ENCODE data around the gene NMT1.
"Not testable (repeated sequence)": the region's sequence is repeated elsewhere in the genome, so short reads cannot be mapped to it uniquely, and the experiment has no call there.

Gene NMT1

GRCh38 chr17:45038728-45039634, 22.1 kb upstream of the NMT1 start:
- no peaks in the 10 kb centered on the region for H3K27me3 ChIP-seq (ENCODE audit: control insufficient read depth, insufficient read depth, low read length)
- H3K36me3 ChIP-seq (ENCODE audit: control insufficient read depth, insufficient read depth, low read length) = peaks cover 13% of the 10 kb centered on the region
- H3K9ac ChIP-seq (ENCODE audit: low read length) = no peak overlapping the region
- H3K9me3 ChIP-seq (ENCODE audit: control insufficient read depth, insufficient read depth, low read depth, low read length) = no peaks in the 10 kb centered on the region
- no peak overlapping the region for H3K27ac ChIP-seq (ENCODE audit: low read depth, low read length)
- peaks cover 26% of the 10 kb centered on the region for H3K4me1 ChIP-seq (ENCODE audit: control insufficient read depth, insufficient read depth, low read length)
- no peak overlapping the region for H3K4me3 ChIP-seq (ENCODE audit: low read depth, low read length)

DNA sequence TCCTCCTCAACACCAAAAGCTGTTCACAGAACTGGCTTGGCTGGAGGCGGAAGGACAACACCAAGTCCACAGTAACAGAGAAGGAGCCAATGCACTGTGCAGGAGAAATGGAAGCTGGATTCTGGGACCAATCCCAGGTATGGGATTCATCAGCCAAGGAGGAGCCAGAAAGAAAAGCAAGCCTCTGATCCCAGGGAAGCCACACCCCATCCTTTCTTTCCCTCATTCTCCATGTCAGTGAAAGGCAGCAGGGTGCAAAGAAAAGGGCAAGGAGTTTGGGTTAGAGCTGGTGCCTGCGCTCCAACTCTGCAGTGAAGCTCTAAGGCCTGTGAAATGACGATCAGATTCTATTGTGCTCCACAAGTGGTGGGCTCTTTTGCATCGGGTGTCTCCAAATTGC, 20.7 kb upstream of the NMT1 start:
- Histone ChIP-seq H3K9ac (ENCODE audit: low read length) (no peak overlapping the region), H3K36me3 (ENCODE audit: control insufficient read depth, insufficient read depth, low read length) (peaks cover 4% of the 10 kb centered on the region; the same call in 1 of the 2 replicates), H3K27ac (ENCODE audit: low read depth, low read length) (no peak overlapping the region), H3K9me3 (ENCODE audit: control insufficient read depth, insufficient read depth, low read depth, low read length) (no peaks in the 10 kb centered on the region), H3K4me1 (ENCODE audit: control insufficient read depth, insufficient read depth, low read length) (peaks cover 29% of the 10 kb centered on the region), H3K27me3 (ENCODE audit: control insufficient read depth, insufficient read depth, low read length) (no peaks in the 10 kb centered on the region), H3K4me3 (ENCODE audit: low read depth, low read length) (no peak overlapping the region)

- Histone ChIP-seq H3K9ac (ENCODE audit: low read length) (no peak overlapping the region), H3K27me3 (ENCODE audit: control insufficient read depth, insufficient read depth, low read length) (no peaks in the 10 kb centered on the region), H3K9me3 (ENCODE audit: control insufficient read depth, insufficient read depth, low read depth, low read length) (no peaks in the 10 kb centered on the region), H3K4me3 (ENCODE audit: low read depth, low read length) (no peak overlapping the region), H3K27ac (ENCODE audit: low read depth, low read length) (no peak overlapping the region), H3K36me3 (ENCODE audit: control insufficient read depth, insufficient read depth, low read length) (no peaks in the 10 kb centered on the region), H3K4me1 (ENCODE audit: control insufficient read depth, insufficient read depth, low read length) (peaks cover 37% of the 10 kb centered on the region)
These were observed 18.6 kb upstream of the NMT1 start for GRCh38 chr17:45042346-45043120.

DNA sequence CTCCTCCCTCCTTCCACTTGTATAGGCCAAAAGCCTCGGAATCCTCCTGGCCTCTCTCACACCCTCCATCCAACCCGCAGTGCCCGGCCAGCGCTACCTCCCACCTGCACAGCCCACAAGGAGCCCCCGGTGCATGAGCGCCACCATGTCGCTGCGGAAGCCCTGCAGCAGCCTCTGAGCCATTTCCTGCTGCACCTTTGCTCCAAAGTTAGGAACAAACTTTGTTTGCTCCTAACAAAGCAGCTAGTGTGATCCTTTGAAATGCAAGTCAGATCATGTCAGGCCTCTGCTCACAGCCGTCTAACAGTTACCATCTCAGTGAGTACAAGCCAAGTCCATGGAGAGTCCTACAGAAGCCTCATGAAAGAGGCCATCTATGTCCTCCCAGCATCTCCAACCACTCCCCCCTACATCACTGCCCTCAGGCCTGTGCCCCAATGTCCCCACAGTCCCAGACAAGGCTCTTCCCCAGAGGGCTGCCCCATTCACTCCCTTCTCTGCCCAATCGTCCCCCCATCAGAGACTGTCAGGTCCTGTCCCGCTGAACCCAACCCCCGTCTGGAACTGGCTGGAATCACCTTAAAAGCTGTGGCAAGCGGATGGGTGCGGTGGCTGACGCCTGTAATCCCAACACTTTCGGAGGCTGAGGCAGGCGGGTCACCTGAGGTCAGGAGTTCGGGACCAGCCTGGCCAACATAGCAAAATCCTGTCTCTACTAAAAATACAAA, 17.1 kb upstream of the NMT1 start:
- no peaks in the 10 kb centered on the region for H3K27me3 ChIP-seq (ENCODE audit: control insufficient read depth, insufficient read depth, low read length)
- H3K9me3 ChIP-seq (ENCODE audit: control insufficient read depth, insufficient read depth, low read depth, low read length) = no peaks in the 10 kb centered on the region
- H3K27ac ChIP-seq (ENCODE audit: low read depth, low read length) = no peak overlapping the region
- peaks cover 36% of the 10 kb centered on the region for H3K4me1 ChIP-seq (ENCODE audit: control insufficient read depth, insufficient read depth, low read length)
- H3K4me3 ChIP-seq (ENCODE audit: low read depth, low read length) = no peak overlapping the region
- no peak overlapping the region for H3K9ac ChIP-seq (ENCODE audit: low read length)
- no peaks in the 10 kb centered on the region for H3K36me3 ChIP-seq (ENCODE audit: control insufficient read depth, insufficient read depth, low read length)

- 0 out of 2 replicates have a peak overlapping the region, but pooled peaks have one; percentile 9 for H3K27ac ChIP-seq (ENCODE audit: low read depth, low read length)
- no peaks in the 10 kb centered on the region for H3K9me3 ChIP-seq (ENCODE audit: control insufficient read depth, insufficient read depth, low read depth, low read length)
These were observed 14.5 kb upstream of the NMT1 start for GRCh38 chr17:45046537-45047125.

GRCh38 chr17:45048795-45049563, 12.1 kb upstream of the NMT1 start:
- Histone ChIP-seq H3K27me3 (ENCODE audit: control insufficient read depth, insufficient read depth, low read length) (no peaks in the 10 kb centered on the region), H3K27ac (ENCODE audit: low read depth, low read length) (no peak overlapping the region), H3K9me3 (ENCODE audit: control insufficient read depth, insufficient read depth, low read depth, low read length) (no peaks in the 10 kb centered on the region), H3K4me3 (ENCODE audit: low read depth, low read length) (no peak overlapping the region), H3K4me1 (ENCODE audit: control insufficient read depth, insufficient read depth, low read length) (peaks cover 11% of the 10 kb centered on the region), H3K36me3 (ENCODE audit: control insufficient read depth, insufficient read depth, low read length) (no peaks in the 10 kb centered on the region), H3K9ac (ENCODE audit: low read length) (no peak overlapping the region)

More at GRCh38 chr17:45046537-45047125, 14.5 kb upstream of the NMT1 start:
- Histone ChIP-seq H3K27me3 (ENCODE audit: control insufficient read depth, insufficient read depth, low read length) (no peaks in the 10 kb centered on the region), H3K36me3 (ENCODE audit: control insufficient read depth, insufficient read depth, low read length) (no peaks in the 10 kb centered on the region), H3K4me3 (ENCODE audit: low read depth, low read length) (no peak overlapping the region), H3K9ac (ENCODE audit: low read length) (no peak overlapping the region), H3K4me1 (ENCODE audit: control insufficient read depth, insufficient read depth, low read length) (peaks cover 25% of the 10 kb centered on the region)

- peak overlapping the region; percentile 85 for H3K4me3 ChIP-seq (ENCODE audit: low read depth, low read length)
- no peaks in the 10 kb centered on the region for H3K9me3 ChIP-seq (ENCODE audit: control insufficient read depth, insufficient read depth, low read depth, low read length)
- H3K9ac ChIP-seq (ENCODE audit: low read length) = peak overlapping the region; percentile 96
- no peaks in the 10 kb centered on the region for H3K27me3 ChIP-seq (ENCODE audit: control insufficient read depth, insufficient read depth, low read length)
- H3K36me3 ChIP-seq (ENCODE audit: control insufficient read depth, insufficient read depth, low read length) = no peaks in the 10 kb centered on the region
- peak overlapping the region; percentile 82 for H3K27ac ChIP-seq (ENCODE audit: low read depth, low read length)
- peaks cover 7% of the 10 kb centered on the region for H3K4me1 ChIP-seq (ENCODE audit: control insufficient read depth, insufficient read depth, low read length)
These were observed 10.5 kb upstream of the NMT1 start for GRCh38 chr17:45050481-45051059.

- Histone ChIP-seq H3K27ac (ENCODE audit: low read depth, low read length) (peak within 1 kb of the TSS; percentile 82), H3K27me3 (ENCODE audit: control insufficient read depth, insufficient read depth, low read length) (no peaks in the 10 kb centered on the region), H3K4me1 (ENCODE audit: control insufficient read depth, insufficient read depth, low read length) (peaks cover 7% of the 10 kb centered on the region), H3K36me3 (ENCODE audit: control insufficient read depth, insufficient read depth, low read length) (no peaks in the 10 kb centered on the region), H3K4me3 (ENCODE audit: low read depth, low read length) (peak within 1 kb of the TSS; percentile 85), H3K9ac (ENCODE audit: low read length) (peak within 1 kb of the TSS; percentile 96), H3K9me3 (ENCODE audit: control insufficient read depth, insufficient read depth, low read depth, low read length) (no peaks in the 10 kb centered on the region)
These were observed 9.9 kb upstream of the NMT1 start, which contains the start of gene DCAKD for GRCh38 chr17:45051060-45051719. TSS of gene DCAKD (minus strand) at chr17:45051632. CDS start at chr17:45034885, 16,747 bp downstream.

DNA sequence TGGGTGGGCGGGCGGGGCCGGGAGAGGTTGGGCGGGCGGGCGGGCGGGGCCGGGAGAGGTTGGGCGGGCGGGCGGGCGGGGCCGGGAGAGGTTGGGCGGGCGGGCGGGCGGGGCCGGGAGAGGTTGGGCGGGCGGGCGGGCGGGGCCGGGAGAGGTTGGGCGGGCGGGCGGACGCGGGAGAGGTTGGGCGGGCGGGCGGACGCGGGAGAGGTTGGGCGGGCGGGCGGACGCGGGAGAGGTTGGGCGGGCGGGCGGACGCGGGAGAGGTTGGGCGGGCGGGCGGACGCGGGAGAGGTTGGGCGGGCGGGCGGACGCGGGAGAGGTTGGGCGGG, 9.4 kb upstream of the NMT1 start:
- not testable (repeated sequence) for H3K4me3 ChIP-seq (ENCODE audit: low read depth, low read length); H3K27me3 ChIP-seq (ENCODE audit: control insufficient read depth, insufficient read depth, low read length); H3K4me1 ChIP-seq (ENCODE audit: control insufficient read depth, insufficient read depth, low read length); H3K9me3 ChIP-seq (ENCODE audit: control insufficient read depth, insufficient read depth, low read depth, low read length); H3K36me3 ChIP-seq (ENCODE audit: control insufficient read depth, insufficient read depth, low read length); H3K9ac ChIP-seq (ENCODE audit: low read length); H3K27ac ChIP-seq (ENCODE audit: low read depth, low read length)
